K562 (cell line): ENCODE measurements around the gene ATXN1L. TPM values are rescaled to one million over a fixed set of nuclear protein-coding genes. Genes with fewer than 3 reads are reported as not detected.
A peak's percentile ranks its signal among the peaks of the same experiment; 100 is the strongest.

Experiments
- ATAC-seq: fragments of 200-7000 bp; cut with Tn5 transposase; 3 replicates; pipeline ENCODE4 v1.9.1; 2020; ENCODE audit warnings: moderate library complexity
- BruUV-seq: library from RNA; stranded (reverse); fragments of 400-500 nt; replicated peaks from 2 replicates; lab custom pipeline; 2021; lab: Mats Ljungman, UMichigan
- CTCF ChIA-PET: fragments of 300-600 bp; formaldehyde crosslinking; extraction: SDS; loops from one replicate; lab custom pipeline; 2021; ENCODE audit warnings: low intra/inter-chr PET ratio; lab: Yijun Ruan, JAX
- POLR2A ChIA-PET: fragments of 300-600, 350-650 bp; sonication (Branson Sonifier 250); formaldehyde crosslinking; extraction: SDS; loops from one replicate; lab custom pipeline; 2021; ENCODE audit warnings: antibody characterized with exemption, inconsistent platforms; lab: Yijun Ruan, JAX
- DNase-seq, 4 experiments: peaks; one replicate each; pipeline versions ENCODE4 v3.0.0 to v3.0.0-alpha.2; 2011 to 2018; ENCODE audit warnings: low spot score in 3 of 4, mixed read lengths in 3 of 4; ENCODE audit errors: extremely low read depth in 1 of 4
- FAIRE-seq: peaks from 2 replicates; lab custom pipeline; 2011; peaks lifted over from hg19 to GRCh38; lab: Jason Lieb, UNC
- H2AFZ ChIP-seq: 2 replicates; pipeline ENCODE4 v1.6.0; 2011; ENCODE audit warnings: low read depth, low read length, control low read depth, inconsistent platforms
- H3K27ac ChIP-seq: fragments of 200-600 bp; 3 replicates; pipeline ENCODE4 v1.8.0; 2011; ENCODE audit warnings: low read depth, mild to moderate bottlenecking, control low read depth, inconsistent platforms, low read length, moderate library complexity, mixed read lengths; ENCODE audit errors: extremely low read depth
- H3K27me3 ChIP-seq, 2 experiments: fragments of 300-600 bp in 1 of 2; 2 replicates in 1 of 2; 3 replicates in 1 of 2; pipeline versions ENCODE4 v1.6.0 to v1.8.0; 2011; ENCODE audit warnings: inconsistent platforms in 2 of 2, low read length in 2 of 2, mild to moderate bottlenecking in 1 of 2, mixed read lengths in 1 of 2, moderate library complexity in 1 of 2; ENCODE audit not compliant: control insufficient read depth in 2 of 2, insufficient read depth in 2 of 2
- H3K36me3 ChIP-seq: fragments of 300-600 bp; 3 replicates; pipeline ENCODE4 v1.8.0; 2011; ENCODE audit warnings: mild to moderate bottlenecking, low read length, inconsistent platforms; ENCODE audit not compliant: control insufficient read depth, insufficient read depth
- H3K4me1 ChIP-seq, 2 experiments: fragments of 200-600 bp in 1 of 2; replicated peaks in 1 of 2; 2 replicates in 1 of 2; 3 replicates in 1 of 2; pipeline versions ENCODE4 v1.5.1 to v1.8.0; 2011; ENCODE audit warnings: inconsistent platforms in 2 of 2, low read length in 2 of 2, mild to moderate bottlenecking in 1 of 2, mixed read lengths in 1 of 2, moderate library complexity in 1 of 2; ENCODE audit not compliant: control insufficient read depth in 2 of 2, insufficient read depth in 2 of 2
- H3K4me2 ChIP-seq: 2 replicates; pipeline ENCODE4 v1.6.1; 2011; ENCODE audit warnings: low read length, control low read depth, inconsistent platforms, mixed read lengths; ENCODE audit not compliant: insufficient read depth
- H3K4me3 ChIP-seq: fragments of 200-600 bp; sonication (generic), shearing (Covaris generic); 2 replicates; pipeline ENCODE4 v1.5.1; 2016; ENCODE audit warnings: control low read depth, inconsistent platforms
- H3K79me2 ChIP-seq: fragments of 200-600 bp; 3 replicates; pipeline ENCODE4 v1.8.0; 2011; ENCODE audit warnings: low read length, inconsistent platforms; ENCODE audit not compliant: control insufficient read depth, insufficient read depth
- H3K9ac ChIP-seq, 2 experiments: 2 replicates each; pipeline versions ENCODE4 v1.6.0 to v1.6.1; 2011; ENCODE audit warnings: low read depth in 2 of 2, low read length in 2 of 2, control low read depth in 1 of 2, inconsistent platforms in 1 of 2, mild to moderate bottlenecking in 1 of 2, mixed read lengths in 1 of 2; ENCODE audit not compliant: insufficient read depth in 1 of 2
- H3K9me1 ChIP-seq: one replicate; pipeline ENCODE4 v1.6.0; 2011; ENCODE audit warnings: inconsistent platforms, mild to moderate bottlenecking, low read length, moderate library complexity; ENCODE audit not compliant: control insufficient read depth, insufficient read depth
- H3K9me3 ChIP-seq: replicated peaks from 2 replicates; pipeline ENCODE4 v1.5.1; 2011; ENCODE audit warnings: low read depth, low read length, inconsistent platforms; ENCODE audit not compliant: control insufficient read depth, insufficient read depth
- H4K20me1 ChIP-seq: replicated peaks from 2 replicates; pipeline ENCODE4 v1.6.1; 2011; ENCODE audit warnings: low read length, inconsistent platforms, mixed read lengths; ENCODE audit not compliant: control insufficient read depth, insufficient read depth
- C11orf30 ChIP-seq: fragments of 450-650 bp; IDR thresholded peaks from 2 replicates; pipeline ENCODE4 v1.6.1; 2016; ENCODE audit warnings: low read depth, mild to moderate bottlenecking
- ESRRA ChIP-seq: fragments of 450-650 bp; IDR thresholded peaks from 2 replicates; pipeline ENCODE4 v1.6.1; 2014; ENCODE audit warnings: low read depth, mild to moderate bottlenecking, moderate library complexity, borderline replicate concordance
- ETV5 ChIP-seq: sonication (generic); formaldehyde crosslinking; IDR thresholded peaks from 2 replicates; pipeline ENCODE4 v1.4.0; 2020; ENCODE audit warnings: low read depth, mild to moderate bottlenecking, missing genetic modification reagents
- MAFF ChIP-seq: IDR thresholded peaks from 2 replicates; pipeline ENCODE4 v1.6.1; 2012; ENCODE audit warnings: low read length, improper control_type of control experiment
- MAFG ChIP-seq: fragments of 450-650 bp; conservative IDR thresholded peaks from 2 replicates; pipeline ENCODE4 v1.6.1; 2016; ENCODE audit warnings: missing genetic modification characterization, missing compliant biosample characterization
- MEIS2 ChIP-seq: fragments of 450-650 bp; IDR thresholded peaks from 2 replicates; pipeline ENCODE4 v1.6.1; 2014; ENCODE audit warnings: mild to moderate bottlenecking; ENCODE audit not compliant: partially characterized antibody
- RBM34 ChIP-seq: fragments of 200-400 bp; formaldehyde crosslinking; IDR thresholded peaks from 2 replicates; pipeline ENCODE4 v1.6.1; 2018; ENCODE audit warnings: low read length, borderline replicate concordance; ENCODE audit not compliant: insufficient read depth
- ZBTB9 ChIP-seq: fragments of 450-650 bp; formaldehyde crosslinking; IDR thresholded peaks from 2 replicates; pipeline ENCODE4 v1.4.0; 2020; ENCODE audit warnings: mild to moderate bottlenecking, moderate library complexity
- ZNF316 ChIP-seq: fragments of 450-650 bp; IDR thresholded peaks from 2 replicates; pipeline ENCODE4 v1.6.1; 2016
- ZNF41 ChIP-seq: fragments of 250-450 bp; sonication (Bioruptor Pico); conservative IDR thresholded peaks from 2 replicates; pipeline ENCODE4 v1.4.0; 2020; ENCODE audit warnings: mild to moderate bottlenecking
- WGBS: fragments of 100-300 bp; shearing (Covaris generic); methylation state at CpG from one replicate; pipeline ENCODE4 v1.1.6; 2016; ENCODE audit warnings: low coverage, mixed read lengths; ENCODE audit not compliant: insufficient coverage; ENCODE audit errors: missing lambda C conversion rate; 5-methylcytosine and 5-hydroxymethylcytosine counted together
- in situ Hi-C: fragments of 300-500 bp; cut with MboI; formaldehyde crosslinking; loops from 4 replicates; pipeline ENCODE4 v1.15.0; 2018; ENCODE audit warnings: inconsistent platforms, mixed read lengths
- intact Hi-C: fragments of 100-400 bp; cut with micrococcal nuclease; formaldehyde crosslinking; loops from 2 replicates; pipeline ENCODE4 v1.14.2; 2022
- polyA plus RNA-seq, 8 experiments: library from polyadenylated mRNA; depleted of rRNA in 4 of 8; stranded (reverse) in 5 of 8; unstranded in 3 of 8; fragments of >200 nt; fragmentation: Nextera tagmentation in 2 of 8; fragmentation: Illumina TruSeq in 1 of 8; extraction: Ambion mirVana in 2 of 8; extraction: Trizol in 1 of 8; gene quantifications; 2 replicates each; pipeline versions ENCODE4 v1.2.1 to v1.2.3, GENCODE V29; 2011 to 2014; ENCODE audit warnings: inconsistent platforms in 1 of 8, missing spikeins in 1 of 8
- total RNA-seq, 7 experiments: library from RNA; depleted of rRNA in 6 of 7; stranded (reverse); fragments of >200 nt in 6 of 7; fragmentation: Illumina TruSeq in 2 of 7; extraction: Trizol in 2 of 7; gene quantifications; 2 replicates each; pipeline versions ENCODE4 v1.2.1 to v1.2.3, GENCODE V29; 2011 to 2021; ENCODE audit warnings: low replicate concordance in 1 of 7
- TF ChIP-seq, protein P1 (sequence below): fragments of 450-650 bp; formaldehyde crosslinking; conservative IDR thresholded peaks from 2 replicates; pipeline ENCODE4 v1.4.0; 2022; ENCODE audit warnings: mild to moderate bottlenecking, missing genetic modification characterization
- TF ChIP-seq, protein P2 (sequence below): sonication (generic); formaldehyde crosslinking; IDR thresholded peaks from 2 replicates; pipeline ENCODE4 v1.8.0; 2023; ENCODE audit warnings: mild to moderate bottlenecking, missing genetic modification reagents
- TF ChIP-seq, protein P3 (sequence below), 2 experiments: fragments of 450-650 bp; IDR thresholded peaks; 2 replicates each; pipeline ENCODE4 v1.6.1; 2018; ENCODE audit warnings: mild to moderate bottlenecking in 2 of 2, low read depth in 1 of 2; ENCODE audit not compliant: partially characterized antibody in 2 of 2

The ATXN1L gene
- total and polyA plus RNA-seq, 9 of the 15 experiments (the other 6 are each of a cell fraction or from before 2014, with no cell fraction given) = 1.4 to 11.3 (median 9.3) TPM

DNA sequence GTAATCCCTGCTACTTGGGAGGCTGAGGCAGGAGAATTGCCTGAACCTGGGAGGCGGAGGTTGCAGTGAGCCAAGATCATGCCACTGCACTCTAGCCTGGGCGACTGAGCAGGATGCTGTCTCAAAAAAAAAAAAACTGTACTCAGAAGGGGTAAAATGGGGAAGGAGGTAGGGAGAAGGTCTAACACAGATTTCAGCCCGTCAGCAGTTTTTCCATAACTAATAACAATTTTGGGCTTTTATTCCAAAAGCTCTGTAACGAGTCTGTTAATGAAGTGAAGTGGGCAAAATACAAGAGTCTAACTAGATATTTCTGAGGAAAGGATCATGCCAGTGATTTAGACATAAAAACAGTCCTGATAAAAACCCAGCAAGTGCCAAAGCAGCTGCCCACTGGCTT, 27.4 kb downstream of the ATXN1L start:
- no peaks in the 10 kb centered on the region for H3K9me1 ChIP-seq
- no peaks in the 10 kb centered on the region for H3K36me3 ChIP-seq
- no peaks in the 10 kb centered on the region for H3K27me3 ChIP-seq
- no peak overlapping the region for H3K4me3 ChIP-seq
- ChIA-PET POLR2A (interaction anchor here (1.5 to 4.3 kb wide), 3 partner anchors 11 to 27 kb away, joined by 4 to 19 read pairs (median 7); partner anchors contain the start of gene ZNF821), CTCF (no interaction called here)
- no peak overlapping the region for H3K27ac ChIP-seq
- H3K9me3 ChIP-seq = no peaks in the 10 kb centered on the region
- no TSS peak for BruUV-seq
- FAIRE-seq = no peak
- H3K4me1 ChIP-seq = no peaks in the 10 kb centered on the region
- no peak for DNase-seq
- no peaks in the 10 kb centered on the region for H4K20me1 ChIP-seq
- 44% methylated on average over 4 of the region's 4 CpGs for WGBS
- H3K79me2 ChIP-seq = no peaks in the 10 kb centered on the region
- intact Hi-C loops = no loop called here
- TF ChIP-seq ZNF316 (peak; percentile 74), ESRRA (no peak), ETV5 (CRISPR knock-in tag) (no peak), MAFF (peak; percentile 26; the same call in 1 of the 2 replicates), RBM34 (no peak), ZNF41 (CRISPR knock-in tag) (no peak), MAFG (tag) (peak; percentile 65; the same call in 1 of the 2 replicates), ZBTB9 (no peak), C11orf30 (peak; percentile 48; the same call in 1 of the 2 replicates), MEIS2 (no peak)
- TF ChIP-seq, protein P1, sequence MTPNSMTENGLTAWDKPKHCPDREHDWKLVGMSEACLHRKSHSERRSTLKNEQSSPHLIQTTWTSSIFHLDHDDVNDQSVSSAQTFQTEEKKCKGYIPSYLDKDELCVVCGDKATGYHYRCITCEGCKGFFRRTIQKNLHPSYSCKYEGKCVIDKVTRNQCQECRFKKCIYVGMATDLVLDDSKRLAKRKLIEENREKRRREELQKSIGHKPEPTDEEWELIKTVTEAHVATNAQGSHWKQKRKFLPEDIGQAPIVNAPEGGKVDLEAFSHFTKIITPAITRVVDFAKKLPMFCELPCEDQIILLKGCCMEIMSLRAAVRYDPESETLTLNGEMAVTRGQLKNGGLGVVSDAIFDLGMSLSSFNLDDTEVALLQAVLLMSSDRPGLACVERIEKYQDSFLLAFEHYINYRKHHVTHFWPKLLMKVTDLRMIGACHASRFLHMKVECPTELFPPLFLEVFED (CRISPR knock-in tag) = no peak
- TF ChIP-seq, protein P2, sequence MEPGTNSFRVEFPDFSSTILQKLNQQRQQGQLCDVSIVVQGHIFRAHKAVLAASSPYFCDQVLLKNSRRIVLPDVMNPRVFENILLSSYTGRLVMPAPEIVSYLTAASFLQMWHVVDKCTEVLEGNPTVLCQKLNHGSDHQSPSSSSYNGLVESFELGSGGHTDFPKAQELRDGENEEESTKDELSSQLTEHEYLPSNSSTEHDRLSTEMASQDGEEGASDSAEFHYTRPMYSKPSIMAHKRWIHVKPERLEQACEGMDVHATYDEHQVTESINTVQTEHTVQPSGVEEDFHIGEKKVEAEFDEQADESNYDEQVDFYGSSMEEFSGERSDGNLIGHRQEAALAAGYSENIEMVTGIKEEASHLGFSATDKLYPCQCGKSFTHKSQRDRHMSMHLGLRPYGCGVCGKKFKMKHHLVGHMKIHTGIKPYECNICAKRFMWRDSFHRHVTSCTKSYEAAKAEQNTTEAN (CRISPR knock-in tag) = no peak
- TF ChIP-seq, protein P3, sequence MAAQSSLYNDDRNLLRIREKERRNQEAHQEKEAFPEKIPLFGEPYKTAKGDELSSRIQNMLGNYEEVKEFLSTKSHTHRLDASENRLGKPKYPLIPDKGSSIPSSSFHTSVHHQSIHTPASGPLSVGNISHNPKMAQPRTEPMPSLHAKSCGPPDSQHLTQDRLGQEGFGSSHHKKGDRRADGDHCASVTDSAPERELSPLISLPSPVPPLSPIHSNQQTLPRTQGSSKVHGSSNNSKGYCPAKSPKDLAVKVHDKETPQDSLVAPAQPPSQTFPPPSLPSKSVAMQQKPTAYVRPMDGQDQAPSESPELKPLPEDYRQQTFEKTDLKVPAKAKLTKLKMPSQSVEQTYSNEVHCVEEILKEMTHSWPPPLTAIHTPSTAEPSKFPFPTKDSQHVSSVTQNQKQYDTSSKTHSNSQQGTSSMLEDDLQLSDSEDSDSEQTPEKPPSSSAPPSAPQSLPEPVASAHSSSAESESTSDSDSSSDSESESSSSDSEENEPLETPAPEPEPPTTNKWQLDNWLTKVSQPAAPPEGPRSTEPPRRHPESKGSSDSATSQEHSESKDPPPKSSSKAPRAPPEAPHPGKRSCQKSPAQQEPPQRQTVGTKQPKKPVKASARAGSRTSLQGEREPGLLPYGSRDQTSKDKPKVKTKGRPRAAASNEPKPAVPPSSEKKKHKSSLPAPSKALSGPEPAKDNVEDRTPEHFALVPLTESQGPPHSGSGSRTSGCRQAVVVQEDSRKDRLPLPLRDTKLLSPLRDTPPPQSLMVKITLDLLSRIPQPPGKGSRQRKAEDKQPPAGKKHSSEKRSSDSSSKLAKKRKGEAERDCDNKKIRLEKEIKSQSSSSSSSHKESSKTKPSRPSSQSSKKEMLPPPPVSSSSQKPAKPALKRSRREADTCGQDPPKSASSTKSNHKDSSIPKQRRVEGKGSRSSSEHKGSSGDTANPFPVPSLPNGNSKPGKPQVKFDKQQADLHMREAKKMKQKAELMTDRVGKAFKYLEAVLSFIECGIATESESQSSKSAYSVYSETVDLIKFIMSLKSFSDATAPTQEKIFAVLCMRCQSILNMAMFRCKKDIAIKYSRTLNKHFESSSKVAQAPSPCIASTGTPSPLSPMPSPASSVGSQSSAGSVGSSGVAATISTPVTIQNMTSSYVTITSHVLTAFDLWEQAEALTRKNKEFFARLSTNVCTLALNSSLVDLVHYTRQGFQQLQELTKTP (IDR thresholded peaks at IDR 0.05; ENCODE audit: low read depth in 1 of 2, partially characterized antibody in 2 of 2) = no peak
- no peak overlapping the region for H3K9ac ChIP-seq
- no peak overlapping the region for H2AFZ ChIP-seq
- in situ Hi-C loops = no loop called here
- no peak overlapping the region for H3K4me2 ChIP-seq
- no peak for ATAC-seq
